K562 (cell line): Measurements from ENCODE around the gene PDLIM7. TPM values are rescaled to one million over a fixed set of nuclear protein-coding genes. Genes with fewer than 3 reads are reported as not detected.

Experiments used
- ATAC-seq: fragments of 200-7000 bp; cut with Tn5 transposase; 3 replicates; pipeline ENCODE4 v1.9.1; 2020; ENCODE audit warnings: moderate library complexity
- BruUV-seq: library from RNA; stranded (reverse); fragments of 400-500 nt; replicated peaks from 2 replicates; lab custom pipeline; 2021; lab: Mats Ljungman, UMichigan
- CTCF ChIA-PET: fragments of 300-600 bp; formaldehyde crosslinking; extraction: SDS; loops from one replicate; lab custom pipeline; 2021; ENCODE audit warnings: low intra/inter-chr PET ratio; lab: Yijun Ruan, JAX
- POLR2A ChIA-PET: fragments of 300-600, 350-650 bp; sonication (Branson Sonifier 250); formaldehyde crosslinking; extraction: SDS; loops from one replicate; lab custom pipeline; 2021; ENCODE audit warnings: antibody characterized with exemption, inconsistent platforms; lab: Yijun Ruan, JAX
- DNase-seq, 4 experiments: peaks; one replicate each; pipeline versions ENCODE4 v3.0.0 to v3.0.0-alpha.2; 2011 to 2018; ENCODE audit warnings: low spot score in 3 of 4, mixed read lengths in 3 of 4; ENCODE audit errors: extremely low read depth in 1 of 4
- FAIRE-seq: peaks from 2 replicates; lab custom pipeline; 2011; peaks lifted over from hg19 to GRCh38; lab: Jason Lieb, UNC
- H2AFZ ChIP-seq: 2 replicates; pipeline ENCODE4 v1.6.0; 2011; ENCODE audit warnings: low read depth, low read length, control low read depth, inconsistent platforms
- H3K27ac ChIP-seq: fragments of 200-600 bp; 3 replicates; pipeline ENCODE4 v1.8.0; 2011; ENCODE audit warnings: low read depth, mild to moderate bottlenecking, control low read depth, inconsistent platforms, low read length, moderate library complexity, mixed read lengths; ENCODE audit errors: extremely low read depth
- H3K27me3 ChIP-seq, 2 experiments: fragments of 300-600 bp in 1 of 2; 2 replicates in 1 of 2; 3 replicates in 1 of 2; pipeline versions ENCODE4 v1.6.0 to v1.8.0; 2011; ENCODE audit warnings: inconsistent platforms in 2 of 2, low read length in 2 of 2, mild to moderate bottlenecking in 1 of 2, mixed read lengths in 1 of 2, moderate library complexity in 1 of 2; ENCODE audit not compliant: control insufficient read depth in 2 of 2, insufficient read depth in 2 of 2
- H3K36me3 ChIP-seq: fragments of 300-600 bp; 3 replicates; pipeline ENCODE4 v1.8.0; 2011; ENCODE audit warnings: mild to moderate bottlenecking, low read length, inconsistent platforms; ENCODE audit not compliant: control insufficient read depth, insufficient read depth
- H3K4me1 ChIP-seq, 2 experiments: fragments of 200-600 bp in 1 of 2; replicated peaks in 1 of 2; 2 replicates in 1 of 2; 3 replicates in 1 of 2; pipeline versions ENCODE4 v1.5.1 to v1.8.0; 2011; ENCODE audit warnings: inconsistent platforms in 2 of 2, low read length in 2 of 2, mild to moderate bottlenecking in 1 of 2, mixed read lengths in 1 of 2, moderate library complexity in 1 of 2; ENCODE audit not compliant: control insufficient read depth in 2 of 2, insufficient read depth in 2 of 2
- H3K4me2 ChIP-seq: 2 replicates; pipeline ENCODE4 v1.6.1; 2011; ENCODE audit warnings: low read length, control low read depth, inconsistent platforms, mixed read lengths; ENCODE audit not compliant: insufficient read depth
- H3K4me3 ChIP-seq: fragments of 200-600 bp; sonication (generic), shearing (Covaris generic); 2 replicates; pipeline ENCODE4 v1.5.1; 2016; ENCODE audit warnings: control low read depth, inconsistent platforms
- H3K79me2 ChIP-seq: fragments of 200-600 bp; 3 replicates; pipeline ENCODE4 v1.8.0; 2011; ENCODE audit warnings: low read length, inconsistent platforms; ENCODE audit not compliant: control insufficient read depth, insufficient read depth
- H3K9ac ChIP-seq, 2 experiments: 2 replicates each; pipeline versions ENCODE4 v1.6.0 to v1.6.1; 2011; ENCODE audit warnings: low read depth in 2 of 2, low read length in 2 of 2, control low read depth in 1 of 2, inconsistent platforms in 1 of 2, mild to moderate bottlenecking in 1 of 2, mixed read lengths in 1 of 2; ENCODE audit not compliant: insufficient read depth in 1 of 2
- H3K9me1 ChIP-seq: one replicate; pipeline ENCODE4 v1.6.0; 2011; ENCODE audit warnings: inconsistent platforms, mild to moderate bottlenecking, low read length, moderate library complexity; ENCODE audit not compliant: control insufficient read depth, insufficient read depth
- H3K9me3 ChIP-seq: replicated peaks from 2 replicates; pipeline ENCODE4 v1.5.1; 2011; ENCODE audit warnings: low read depth, low read length, inconsistent platforms; ENCODE audit not compliant: control insufficient read depth, insufficient read depth
- H4K20me1 ChIP-seq: replicated peaks from 2 replicates; pipeline ENCODE4 v1.6.1; 2011; ENCODE audit warnings: low read length, inconsistent platforms, mixed read lengths; ENCODE audit not compliant: control insufficient read depth, insufficient read depth
- JUNB ChIP-seq: fragments of 450-650 bp; formaldehyde crosslinking; conservative IDR thresholded peaks from 2 replicates; pipeline ENCODE4 v1.4.0; 2020; ENCODE audit warnings: mild to moderate bottlenecking
- MTA1 ChIP-seq: fragments of 450-650 bp; IDR thresholded peaks from 2 replicates; pipeline ENCODE4 v1.6.1; 2017; ENCODE audit warnings: borderline replicate concordance
- MYNN ChIP-seq, 2 experiments: sonication (generic); formaldehyde crosslinking in 1 of 2; IDR thresholded peaks; 2 replicates each; pipeline versions ENCODE4 v1.5.0 to v1.6.1; 2016 to 2020; ENCODE audit warnings: antibody characterized with exemption in 1 of 2, missing genetic modification reagents in 1 of 2
- POLR2AphosphoS2 ChIP-seq: IDR thresholded peaks from 2 replicates; pipeline ENCODE4 v1.6.1; 2012; ENCODE audit warnings: low read length, improper control_type of control experiment
- POLR2AphosphoS5 ChIP-seq: IDR thresholded peaks from 2 replicates; pipeline ENCODE4 v1.6.1; 2011; ENCODE audit warnings: mild to moderate bottlenecking, low read depth, low read length, moderate library complexity; ENCODE audit not compliant: control insufficient read depth, insufficient read depth
- RBFOX2 ChIP-seq: fragments of 200-400 bp; formaldehyde crosslinking; IDR thresholded peaks from 2 replicates; pipeline ENCODE4 v1.6.1; 2017; ENCODE audit warnings: low read depth, mild to moderate bottlenecking, low read length, moderate library complexity
- TRIM28 ChIP-seq: fragments of 450-650 bp; IDR thresholded peaks from 2 replicates; pipeline ENCODE4 v1.6.1; 2017
- WGBS: fragments of 100-300 bp; shearing (Covaris generic); methylation state at CpG from one replicate; pipeline ENCODE4 v1.1.6; 2016; ENCODE audit warnings: low coverage, mixed read lengths; ENCODE audit not compliant: insufficient coverage; ENCODE audit errors: missing lambda C conversion rate; 5-methylcytosine and 5-hydroxymethylcytosine counted together
- in situ Hi-C: fragments of 300-500 bp; cut with MboI; formaldehyde crosslinking; loops from 4 replicates; pipeline ENCODE4 v1.15.0; 2018; ENCODE audit warnings: inconsistent platforms, mixed read lengths
- intact Hi-C: fragments of 100-400 bp; cut with micrococcal nuclease; formaldehyde crosslinking; loops from 2 replicates; pipeline ENCODE4 v1.14.2; 2022
- polyA plus RNA-seq, 8 experiments: library from polyadenylated mRNA; depleted of rRNA in 4 of 8; stranded (reverse) in 5 of 8; unstranded in 3 of 8; fragments of >200 nt; fragmentation: Nextera tagmentation in 2 of 8; fragmentation: Illumina TruSeq in 1 of 8; extraction: Ambion mirVana in 2 of 8; extraction: Trizol in 1 of 8; gene quantifications; 2 replicates each; pipeline versions ENCODE4 v1.2.1 to v1.2.3, GENCODE V29; 2011 to 2014; ENCODE audit warnings: inconsistent platforms in 1 of 8, missing spikeins in 1 of 8
- total RNA-seq, 7 experiments: library from RNA; depleted of rRNA in 6 of 7; stranded (reverse); fragments of >200 nt in 6 of 7; fragmentation: Illumina TruSeq in 2 of 7; extraction: Trizol in 2 of 7; gene quantifications; 2 replicates each; pipeline versions ENCODE4 v1.2.1 to v1.2.3, GENCODE V29; 2011 to 2021; ENCODE audit warnings: low replicate concordance in 1 of 7
- TF ChIP-seq, protein P1 (sequence below): fragments of 450-650 bp; conservative IDR thresholded peaks from 2 replicates; pipeline ENCODE4 v1.6.1; 2016; ENCODE audit warnings: missing genetic modification characterization, low read depth, mild to moderate bottlenecking, missing compliant biosample characterization, moderate library complexity
- TF ChIP-seq, protein P2 (sequence below): fragments of 250-450 bp; sonication (Bioruptor Pico); IDR thresholded peaks from 2 replicates; pipeline ENCODE4 v1.8.0; 2022; ENCODE audit warnings: inconsistent platforms

Gene PDLIM7
- total and polyA plus RNA-seq, 9 of the 15 experiments (the other 6 are each of a cell fraction or from before 2014, with no cell fraction given), result 2.1 to 124 (median 32.6) TPM

- BruUV-seq, result no TSS peak
- no peaks in the 10 kb centered on the region for H3K27me3 ChIP-seq
- H3K4me1 ChIP-seq, result peaks cover 19 to 62% of the 10 kb centered on the region in 2 experiments
- H3K36me3 ChIP-seq, result peaks cover 46% of the 10 kb centered on the region; the same call in 2 of the 3 replicates
- H3K4me3 ChIP-seq, result no peak overlapping the region
- WGBS, result 84% methylated on average over 15 of the region's 15 CpGs
- H3K9ac ChIP-seq, result peak overlapping the region in 1 of 2 experiments; percentile 59; a peak in 2 of 4 replicates
- FAIRE-seq (no peak), DNase-seq (no peak), ATAC-seq (0 out of 3 replicates have a peak, but pooled peaks have one; percentile 0)
- no peaks in the 10 kb centered on the region for H3K9me3 ChIP-seq
- in situ Hi-C loops (no loop called here), intact Hi-C loops (no loop called here)
- CTCF ChIA-PET, result no interaction called here
- POLR2A ChIA-PET, result interaction anchor here (0.6 to 11.8 kb wide), 9 partner anchors 8 to 761 kb away, joined by 3 to 210 read pairs (median 5); partner anchors contain the start of genes GRK6 and HNRNPAB
- H3K9me1 ChIP-seq, result peaks cover 3% of the 10 kb centered on the region
- no peak overlapping the region for H2AFZ ChIP-seq
- H3K79me2 ChIP-seq, result no peaks in the 10 kb centered on the region
- H4K20me1 ChIP-seq, result peaks cover 29% of the 10 kb centered on the region; the same call in 1 of the 2 replicates
- H3K4me2 ChIP-seq, result no peak overlapping the region
- no peak overlapping the region for H3K27ac ChIP-seq
- TF ChIP-seq POLR2AphosphoS2, result peak; percentile 18
- TF ChIP-seq MTA1, result no peak
- TF ChIP-seq, protein P1, sequence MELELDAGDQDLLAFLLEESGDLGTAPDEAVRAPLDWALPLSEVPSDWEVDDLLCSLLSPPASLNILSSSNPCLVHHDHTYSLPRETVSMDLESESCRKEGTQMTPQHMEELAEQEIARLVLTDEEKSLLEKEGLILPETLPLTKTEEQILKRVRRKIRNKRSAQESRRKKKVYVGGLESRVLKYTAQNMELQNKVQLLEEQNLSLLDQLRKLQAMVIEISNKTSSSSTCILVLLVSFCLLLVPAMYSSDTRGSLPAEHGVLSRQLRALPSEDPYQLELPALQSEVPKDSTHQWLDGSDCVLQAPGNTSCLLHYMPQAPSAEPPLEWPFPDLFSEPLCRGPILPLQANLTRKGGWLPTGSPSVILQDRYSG (tag), result no peak
- TF ChIP-seq POLR2AphosphoS5, result peak; percentile 33; the same call in 1 of the 2 replicates
- TF ChIP-seq TRIM28, result no peak
- TF ChIP-seq MYNN (IDR thresholded peaks at IDR 0.05), result peak; percentile 44; the same call in 1 of the 2 replicates
- TF ChIP-seq MYNN (CRISPR knock-in tag; IDR thresholded peaks at IDR 0.05), result no peak
- TF ChIP-seq JUNB, result no peak
- TF ChIP-seq, protein P2, sequence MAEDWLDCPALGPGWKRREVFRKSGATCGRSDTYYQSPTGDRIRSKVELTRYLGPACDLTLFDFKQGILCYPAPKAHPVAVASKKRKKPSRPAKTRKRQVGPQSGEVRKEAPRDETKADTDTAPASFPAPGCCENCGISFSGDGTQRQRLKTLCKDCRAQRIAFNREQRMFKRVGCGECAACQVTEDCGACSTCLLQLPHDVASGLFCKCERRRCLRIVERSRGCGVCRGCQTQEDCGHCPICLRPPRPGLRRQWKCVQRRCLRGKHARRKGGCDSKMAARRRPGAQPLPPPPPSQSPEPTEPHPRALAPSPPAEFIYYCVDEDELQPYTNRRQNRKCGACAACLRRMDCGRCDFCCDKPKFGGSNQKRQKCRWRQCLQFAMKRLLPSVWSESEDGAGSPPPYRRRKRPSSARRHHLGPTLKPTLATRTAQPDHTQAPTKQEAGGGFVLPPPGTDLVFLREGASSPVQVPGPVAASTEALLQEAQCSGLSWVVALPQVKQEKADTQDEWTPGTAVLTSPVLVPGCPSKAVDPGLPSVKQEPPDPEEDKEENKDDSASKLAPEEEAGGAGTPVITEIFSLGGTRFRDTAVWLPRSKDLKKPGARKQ, result no peak
- 0 out of 2 replicates have a peak, but pooled peaks have one; percentile 32 for TF ChIP-seq RBFOX2
Measured at GRCh38 chr5:177443144-177443983, 54.0 kb downstream of the PDLIM7 start.
